NCI-H748 (cell line): ENCODE measurements around the gene NRP2.
A peak's percentile ranks its signal among the peaks of the same experiment; 100 is the strongest.

ENCODE experiments used
- DNase-seq: peaks from one replicate; lab custom pipeline; 2025; ENCODE audit not compliant: unreplicated experiment; lab: John Stamatoyannopoulos, UW

The NRP2 gene, protein sequence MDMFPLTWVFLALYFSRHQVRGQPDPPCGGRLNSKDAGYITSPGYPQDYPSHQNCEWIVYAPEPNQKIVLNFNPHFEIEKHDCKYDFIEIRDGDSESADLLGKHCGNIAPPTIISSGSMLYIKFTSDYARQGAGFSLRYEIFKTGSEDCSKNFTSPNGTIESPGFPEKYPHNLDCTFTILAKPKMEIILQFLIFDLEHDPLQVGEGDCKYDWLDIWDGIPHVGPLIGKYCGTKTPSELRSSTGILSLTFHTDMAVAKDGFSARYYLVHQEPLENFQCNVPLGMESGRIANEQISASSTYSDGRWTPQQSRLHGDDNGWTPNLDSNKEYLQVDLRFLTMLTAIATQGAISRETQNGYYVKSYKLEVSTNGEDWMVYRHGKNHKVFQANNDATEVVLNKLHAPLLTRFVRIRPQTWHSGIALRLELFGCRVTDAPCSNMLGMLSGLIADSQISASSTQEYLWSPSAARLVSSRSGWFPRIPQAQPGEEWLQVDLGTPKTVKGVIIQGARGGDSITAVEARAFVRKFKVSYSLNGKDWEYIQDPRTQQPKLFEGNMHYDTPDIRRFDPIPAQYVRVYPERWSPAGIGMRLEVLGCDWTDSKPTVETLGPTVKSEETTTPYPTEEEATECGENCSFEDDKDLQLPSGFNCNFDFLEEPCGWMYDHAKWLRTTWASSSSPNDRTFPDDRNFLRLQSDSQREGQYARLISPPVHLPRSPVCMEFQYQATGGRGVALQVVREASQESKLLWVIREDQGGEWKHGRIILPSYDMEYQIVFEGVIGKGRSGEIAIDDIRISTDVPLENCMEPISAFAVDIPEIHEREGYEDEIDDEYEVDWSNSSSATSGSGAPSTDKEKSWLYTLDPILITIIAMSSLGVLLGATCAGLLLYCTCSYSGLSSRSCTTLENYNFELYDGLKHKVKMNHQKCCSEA

DNA sequence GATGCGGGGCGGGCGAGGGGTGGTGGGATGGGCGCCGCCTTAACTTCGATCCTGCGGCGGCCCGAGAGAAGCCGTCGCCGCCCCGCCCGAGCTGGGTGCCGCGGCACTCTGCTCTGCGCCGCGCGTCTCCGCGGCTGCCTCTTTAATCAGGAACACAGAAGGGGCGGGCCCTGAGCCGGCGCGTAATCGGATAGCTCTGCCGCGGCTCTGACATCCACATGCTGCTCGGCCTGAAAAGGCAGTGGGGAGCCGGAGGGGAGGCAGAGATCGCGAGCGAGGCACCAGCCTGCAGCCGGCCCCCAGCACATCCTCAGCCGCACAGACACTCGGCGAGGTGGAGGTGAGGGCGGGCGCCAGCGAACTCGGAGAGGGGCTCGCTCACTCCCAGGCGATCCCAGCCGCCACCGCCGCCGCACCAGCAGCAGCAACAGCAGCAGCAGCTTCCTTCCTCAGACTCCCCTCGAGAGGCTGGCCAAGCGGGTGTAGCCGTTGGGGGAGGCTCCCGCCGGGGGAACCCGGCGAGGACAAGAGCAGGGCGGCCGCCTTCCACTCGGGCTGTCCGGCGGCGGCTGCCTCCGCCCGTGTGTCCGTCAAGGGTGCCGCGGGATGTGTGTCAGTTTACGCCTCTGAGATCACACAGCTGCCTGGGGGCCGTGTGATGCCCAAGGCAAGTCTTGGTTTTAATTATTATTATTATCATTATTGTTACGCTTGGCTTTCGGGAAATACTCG, at the start of gene NRP2:
NRP2 (plus strand) TSS at position 263 of the 732 bp plus-strand sequence. CDS start 790 bp downstream, outside the sequence.
- peak; percentile 94 for DNase-seq

DNA sequence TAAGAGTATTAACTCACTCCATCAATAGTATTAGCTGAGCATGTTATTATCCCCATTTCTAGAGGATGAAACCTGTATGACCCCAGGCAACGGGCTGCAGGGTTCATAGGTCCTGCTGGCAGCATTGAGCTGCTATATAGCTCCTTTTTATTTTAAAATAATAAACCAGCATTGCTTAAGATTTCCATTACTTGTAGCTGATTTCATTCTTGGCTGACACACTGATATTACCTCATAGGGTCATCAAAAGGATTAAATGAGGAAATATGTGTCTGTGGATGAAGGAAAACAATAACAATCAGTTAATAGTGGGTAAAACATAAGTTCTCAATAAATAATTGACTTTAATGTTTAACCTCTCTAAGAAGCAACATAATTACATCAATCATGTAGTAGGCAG, 48.3 kb upstream of the NRP2 start:
- no peak for DNase-seq

DNA sequence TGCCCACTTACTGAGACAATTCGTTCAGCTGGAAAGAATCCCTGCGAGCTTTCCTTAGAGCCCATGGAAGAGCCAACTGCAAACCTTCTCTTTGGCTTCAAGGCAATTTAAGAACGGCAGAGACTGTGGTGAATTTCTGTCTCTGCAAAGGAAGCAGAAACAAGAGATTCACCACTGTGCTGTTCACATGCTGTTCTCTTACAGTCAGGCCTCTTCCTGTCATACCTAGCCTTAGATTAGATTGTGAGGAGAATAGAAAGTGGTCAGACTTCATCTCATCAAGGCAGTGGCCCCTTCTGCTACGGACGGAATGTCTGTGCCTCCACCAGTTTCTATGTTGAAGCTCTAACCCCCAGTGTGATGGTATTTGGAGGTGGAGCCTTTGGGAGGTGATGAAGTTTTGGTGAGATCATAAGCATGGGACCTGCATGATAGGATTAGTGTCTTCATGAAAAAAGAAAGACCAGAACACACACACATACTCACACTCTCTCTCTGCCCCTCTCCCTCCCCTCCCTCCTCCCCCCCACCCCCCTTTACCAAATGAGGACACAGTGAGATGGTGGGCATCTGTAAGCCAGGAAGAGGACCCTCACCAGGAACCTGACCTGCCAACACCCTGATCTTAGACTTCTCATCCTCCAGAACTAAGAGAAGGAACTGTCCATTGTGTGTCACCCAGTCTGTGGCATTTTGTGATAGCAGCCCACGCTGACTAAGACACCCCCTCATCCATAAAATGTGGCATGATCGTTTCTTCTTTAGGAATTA, 45.6 kb upstream of the NRP2 start:
- DNase-seq, result no peak

DNA sequence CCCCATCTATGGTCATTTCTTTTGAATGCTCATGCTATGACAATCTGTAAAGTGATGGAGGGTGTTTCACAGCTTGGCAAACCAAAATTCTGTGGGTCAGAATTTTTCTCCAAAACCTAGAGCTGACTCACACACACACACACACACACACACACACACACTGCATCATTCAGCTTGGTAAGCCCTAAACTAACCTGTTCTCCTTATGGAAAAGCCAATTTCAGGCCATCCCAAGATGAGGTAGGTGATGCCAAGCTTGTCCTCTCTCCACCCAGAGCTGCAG, 45.0 kb upstream of the NRP2 start:
- no peak for DNase-seq

DNA sequence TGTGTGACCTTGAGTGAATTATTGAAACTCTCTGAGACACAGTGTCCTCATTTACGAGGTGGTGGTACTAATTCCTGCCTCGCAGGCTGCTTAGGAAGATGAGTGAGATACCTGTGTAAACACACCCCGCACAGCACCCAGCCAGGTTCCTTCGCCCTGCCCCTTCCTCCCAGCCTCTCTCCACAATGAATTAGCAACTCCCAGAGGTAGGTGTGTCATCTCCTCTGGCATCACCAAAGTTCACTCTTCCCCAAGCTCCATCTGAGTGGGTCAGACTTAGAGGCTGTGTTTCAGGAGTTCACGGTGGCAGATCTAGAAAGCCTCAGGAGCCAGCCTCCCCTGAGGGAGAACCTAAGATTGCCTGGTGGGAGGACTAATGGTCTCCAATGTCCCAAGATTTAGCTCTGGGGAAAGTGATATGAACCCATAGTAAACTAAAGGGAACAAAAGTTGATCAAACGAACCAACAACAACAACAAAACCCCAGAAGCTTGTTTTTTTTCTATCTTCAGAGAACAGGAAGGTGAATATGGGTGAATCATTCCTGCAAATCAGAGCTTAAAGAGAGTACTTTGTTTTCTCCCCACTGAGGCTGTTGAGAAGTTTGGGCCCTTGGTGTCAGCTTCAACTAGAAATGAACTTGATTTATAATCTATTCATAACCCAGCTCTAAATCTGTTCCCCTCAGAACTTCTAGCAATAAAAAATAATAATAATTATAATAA, 44.4 kb upstream of the NRP2 start:
- no peak for DNase-seq

DNA sequence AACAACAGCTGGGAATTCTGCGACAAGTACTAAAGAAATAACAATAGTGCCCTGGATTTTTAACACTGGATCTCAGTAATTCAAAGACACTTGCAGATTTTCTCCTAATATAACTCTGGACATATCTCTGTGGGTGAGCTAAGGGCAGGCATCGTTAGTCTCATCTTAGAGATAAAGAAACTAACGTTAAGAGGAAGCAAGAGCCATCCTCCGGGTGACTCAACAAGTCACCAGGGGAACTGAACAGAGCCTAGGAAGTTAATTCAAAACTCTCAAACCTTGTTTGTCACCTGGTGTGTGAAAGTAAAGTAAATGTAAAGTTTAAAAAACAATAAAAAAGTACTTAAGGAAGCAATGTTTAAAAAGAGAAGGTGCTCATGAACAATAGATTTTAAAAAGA, 41.6 kb upstream of the NRP2 start:
- no peak for DNase-seq

DNA sequence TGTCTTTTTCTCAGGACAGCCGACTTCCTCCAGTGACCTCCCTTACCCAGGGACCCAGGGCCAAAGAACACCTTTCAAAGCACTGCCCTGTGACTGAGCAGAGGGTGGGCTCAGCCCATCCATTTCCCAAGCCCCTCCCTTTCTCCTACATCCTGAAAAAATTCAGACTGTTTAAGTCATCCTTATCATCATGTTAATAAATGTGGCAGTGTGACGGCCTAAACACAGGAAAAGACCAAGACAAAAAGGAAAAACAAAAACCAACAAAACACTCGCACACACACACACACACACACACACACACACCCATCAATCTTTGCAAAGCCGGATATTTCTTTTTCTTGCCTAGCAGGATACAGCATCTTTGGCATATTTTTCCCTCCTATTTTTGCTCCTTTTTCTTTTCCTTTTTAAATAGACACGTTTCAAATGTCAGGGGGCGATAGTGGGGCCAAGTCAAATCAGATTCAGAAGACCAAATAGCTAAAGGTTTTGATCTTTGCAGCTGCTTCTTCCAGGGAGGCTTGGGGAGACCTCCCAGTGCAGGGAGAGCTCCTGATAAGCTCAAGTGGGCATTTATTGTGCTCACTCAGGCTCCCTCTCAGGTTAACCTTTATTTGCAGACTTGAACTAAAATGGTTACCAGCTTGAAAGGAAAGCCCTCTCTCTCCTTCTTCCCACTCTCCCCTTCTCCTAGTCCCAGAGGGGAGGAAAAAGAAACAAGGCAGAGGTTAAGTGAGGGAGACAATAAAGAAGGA, 39.5 kb upstream of the NRP2 start:
- DNase-seq, result no peak

DNA sequence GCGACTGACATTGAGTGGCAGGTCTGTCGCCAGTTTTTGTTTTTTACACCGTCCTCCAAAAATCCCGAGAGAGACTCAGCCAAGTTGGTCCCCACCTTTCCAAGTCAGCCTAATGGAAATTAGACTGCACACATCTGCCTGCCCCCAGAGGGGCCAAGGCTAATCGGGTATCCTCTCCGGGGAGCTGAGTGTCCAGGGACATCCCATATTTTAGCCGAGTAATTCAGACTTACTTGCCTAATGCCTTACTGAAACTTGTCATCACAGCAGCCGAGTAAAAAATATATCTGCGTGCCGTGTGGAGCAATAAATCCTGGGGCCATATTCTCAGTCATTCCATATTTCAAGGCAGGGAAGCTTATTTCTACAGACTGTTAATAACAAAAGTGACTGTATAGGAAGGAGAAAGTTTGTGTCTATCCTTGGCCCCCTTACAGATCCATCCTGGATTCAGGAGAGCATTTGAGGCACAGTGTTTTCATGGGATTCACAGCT, 38.9 kb upstream of the NRP2 start:
- DNase-seq, result no peak

DNA sequence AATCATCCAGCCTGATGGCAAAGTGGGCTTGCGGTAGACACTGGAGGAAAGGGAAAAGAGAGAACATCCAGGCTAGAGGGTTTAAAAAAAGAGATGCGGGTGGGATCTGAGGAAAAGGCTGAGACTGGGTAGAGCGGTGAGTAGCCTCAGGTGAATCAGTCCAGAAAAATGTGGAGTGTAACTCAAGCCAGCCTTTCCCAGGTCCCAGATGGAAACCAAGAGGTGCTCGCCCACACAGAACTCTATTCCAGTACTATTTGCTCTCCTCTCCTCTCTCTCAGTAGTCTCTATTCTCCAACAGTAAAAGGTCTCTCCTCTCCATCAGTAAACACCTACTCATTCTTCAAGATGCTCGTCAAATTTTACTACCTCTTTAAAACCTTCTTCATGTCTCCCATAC, 38.3 kb upstream of the NRP2 start:
- DNase-seq, result no peak

DNA sequence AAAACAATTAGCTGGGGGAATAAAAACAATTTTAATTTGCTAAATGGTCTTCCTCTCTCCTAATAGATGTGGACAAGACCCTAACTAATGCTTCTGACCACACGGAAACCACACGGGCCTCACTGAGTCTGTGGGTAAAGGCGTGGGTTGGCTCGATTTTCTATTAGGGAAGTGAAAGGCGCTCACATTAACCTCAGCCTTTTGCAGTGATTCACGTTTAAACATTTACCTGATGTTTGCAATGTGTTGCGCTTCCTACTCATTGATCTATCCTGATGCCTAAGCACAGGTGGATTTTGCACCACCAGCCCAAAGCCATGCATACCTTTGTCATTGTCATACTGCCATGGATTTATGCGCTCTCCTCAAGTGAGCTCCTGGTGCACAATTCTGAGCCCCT, 35.6 kb upstream of the NRP2 start:
- DNase-seq, result no peak

DNA sequence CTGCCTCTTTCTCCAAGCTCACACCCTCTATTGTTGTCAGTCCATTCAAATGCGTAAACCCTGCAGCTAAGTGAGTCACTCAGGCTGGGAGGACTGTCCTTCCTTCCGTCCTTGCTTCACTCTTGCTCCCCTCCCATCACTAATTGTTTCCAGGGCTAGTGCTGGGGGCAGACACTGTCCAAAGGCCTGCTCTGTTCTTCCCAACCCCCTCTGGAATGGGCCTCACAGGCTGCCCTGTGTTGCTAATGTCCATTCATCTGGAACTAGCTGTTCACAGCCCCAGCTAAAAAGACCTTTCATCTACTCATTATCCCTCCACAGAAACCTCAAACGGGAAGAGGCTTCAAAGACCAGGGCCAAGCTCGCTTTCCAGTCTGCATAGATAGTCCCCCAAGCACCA, 31.9 kb upstream of the NRP2 start:
- DNase-seq, result no peak

DNA sequence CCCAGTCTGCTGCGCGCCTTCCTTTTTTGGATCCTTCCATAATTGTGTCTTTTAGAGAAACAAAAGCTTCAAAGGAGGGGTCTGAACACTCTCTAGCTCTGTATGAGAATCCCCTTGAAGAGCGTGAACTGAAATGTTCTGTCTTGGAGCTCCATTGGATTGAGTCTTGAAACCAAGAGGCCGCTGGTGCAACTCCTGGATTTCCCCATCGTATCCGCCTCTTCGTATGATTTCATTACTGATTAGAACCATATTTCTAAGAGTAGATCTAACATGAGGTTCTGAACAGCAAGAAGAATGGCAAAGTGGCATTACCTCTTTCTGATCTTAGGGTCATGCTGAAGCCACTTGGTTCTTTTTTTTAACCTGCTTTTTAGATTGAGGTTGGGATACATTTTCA, 31.4 kb upstream of the NRP2 start:
- DNase-seq, result no peak

DNA sequence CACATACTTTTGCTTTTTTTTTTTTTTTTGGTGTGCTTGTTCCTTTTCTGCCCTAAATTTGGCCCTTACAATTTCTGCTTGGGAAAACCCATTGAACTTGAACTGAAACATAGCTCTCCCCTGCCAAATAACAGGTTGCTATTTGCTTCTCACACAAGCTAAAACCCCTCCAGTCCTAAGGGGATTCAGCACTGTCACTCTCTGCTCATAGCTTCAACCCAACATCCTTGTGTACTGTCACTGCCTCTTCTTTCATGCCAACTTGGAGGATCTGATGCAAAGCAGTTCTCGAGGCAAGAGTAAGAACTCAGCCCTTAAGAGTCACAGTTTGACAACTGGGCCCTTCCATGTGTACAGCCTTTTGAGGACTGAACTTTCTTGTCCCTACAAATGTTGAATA, 30.6 kb upstream of the NRP2 start:
- DNase-seq, result no peak

DNA sequence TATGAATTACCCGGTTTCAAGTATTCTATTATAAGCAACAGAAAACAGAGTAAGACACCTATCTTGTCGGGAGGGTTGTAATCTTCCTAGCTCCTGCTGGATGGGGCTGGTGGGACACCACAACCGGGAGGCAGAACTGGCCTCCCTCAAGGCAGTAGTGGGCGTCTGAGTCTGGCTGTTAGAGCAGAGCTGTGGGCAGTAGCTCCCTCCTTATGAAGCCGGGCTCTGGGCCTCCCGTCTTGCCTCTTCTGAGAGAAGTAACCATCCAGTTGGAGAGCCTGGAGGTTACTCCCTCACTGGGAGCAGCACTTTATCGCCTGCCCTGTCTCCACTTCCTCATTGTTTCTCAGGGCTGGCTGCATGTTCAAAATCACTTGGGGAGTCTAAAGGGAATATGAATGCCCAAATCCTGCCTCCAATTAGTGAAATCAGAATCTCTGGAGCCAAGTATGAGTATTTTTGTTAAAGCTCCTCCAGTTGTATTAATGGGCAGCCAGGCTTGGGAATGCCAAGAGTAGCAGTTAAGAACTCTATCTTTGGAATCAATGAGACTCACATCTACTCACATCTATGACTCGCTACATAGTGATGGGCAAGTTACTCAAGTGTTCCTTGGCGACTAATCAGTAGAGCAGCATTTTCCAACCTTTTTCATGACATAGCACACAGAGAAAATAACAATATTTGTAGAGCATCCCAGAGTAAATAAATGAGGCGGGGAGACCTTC, 27.3 kb upstream of the NRP2 start:
- DNase-seq, result no peak

DNA sequence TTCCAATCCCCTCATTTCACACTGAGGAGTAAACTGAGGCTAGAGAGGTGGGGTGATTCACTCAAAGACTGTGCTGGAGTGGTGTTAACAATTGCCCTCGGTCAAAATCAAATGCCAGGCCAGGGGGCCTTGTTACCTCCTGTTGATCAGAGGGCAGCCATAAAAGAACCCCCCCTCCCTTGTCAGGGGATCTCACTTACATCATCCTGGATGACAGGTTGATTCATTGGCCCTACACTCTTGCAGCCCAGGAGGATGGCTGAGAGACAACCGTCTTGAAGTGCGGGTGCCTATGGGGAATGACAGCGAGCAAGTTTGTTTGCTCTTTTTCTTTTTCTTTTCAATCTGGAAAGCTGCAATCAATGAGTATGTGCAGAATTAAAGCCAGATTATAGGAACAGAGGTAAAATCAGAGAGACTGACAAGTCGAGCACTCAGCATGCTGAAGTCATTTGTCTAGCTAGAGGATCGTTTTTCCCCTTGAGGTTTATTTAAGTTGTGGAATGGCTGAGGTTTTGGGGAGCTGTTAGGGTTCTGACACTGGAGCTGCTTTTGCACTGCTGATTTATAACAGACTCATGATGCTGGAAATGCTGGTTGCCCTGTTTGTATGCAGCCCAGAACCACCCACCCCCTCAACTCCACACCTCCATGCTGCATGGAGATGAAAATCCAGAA, 26.4 kb upstream of the NRP2 start:
- no peak for DNase-seq

DNA sequence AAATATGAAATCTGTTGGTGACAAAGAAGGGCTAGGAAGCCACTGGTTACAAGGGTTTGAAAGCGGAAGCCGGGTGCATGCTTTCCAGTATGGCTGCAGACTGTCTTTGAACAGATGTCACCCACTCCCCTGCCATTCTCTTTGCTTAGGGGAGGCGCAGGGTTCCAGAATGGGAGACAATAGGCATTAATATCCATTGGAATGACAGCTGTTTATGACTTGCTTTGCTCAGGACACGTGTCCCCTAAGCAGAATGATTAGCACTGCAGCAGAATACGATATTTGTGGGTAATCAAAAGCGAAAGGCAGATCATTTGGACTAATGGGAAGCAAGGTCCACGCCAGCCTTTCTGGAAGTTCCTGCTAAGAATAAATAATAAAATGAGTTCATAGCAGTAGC, 25.8 kb upstream of the NRP2 start:
- no peak for DNase-seq

DNA sequence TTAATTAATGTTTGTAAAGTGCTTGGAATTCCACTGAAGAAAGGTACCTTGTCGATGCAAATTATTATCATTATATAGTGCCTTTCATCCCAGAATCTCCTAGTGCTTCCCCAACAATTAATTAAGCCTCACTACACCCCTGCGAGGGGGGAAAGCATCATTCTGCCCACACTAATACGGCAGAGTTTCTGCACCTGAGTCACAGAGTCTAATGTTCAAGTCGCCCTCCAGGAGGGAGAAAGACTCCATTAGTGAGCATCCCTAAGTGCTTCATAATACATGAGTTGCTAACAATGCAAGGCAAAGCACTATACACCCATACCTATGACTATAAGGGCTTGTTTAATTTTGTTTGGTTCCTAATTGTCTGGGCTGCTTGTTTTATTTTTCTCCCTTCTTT, 25.4 kb upstream of the NRP2 start:
- DNase-seq, result no peak

DNA sequence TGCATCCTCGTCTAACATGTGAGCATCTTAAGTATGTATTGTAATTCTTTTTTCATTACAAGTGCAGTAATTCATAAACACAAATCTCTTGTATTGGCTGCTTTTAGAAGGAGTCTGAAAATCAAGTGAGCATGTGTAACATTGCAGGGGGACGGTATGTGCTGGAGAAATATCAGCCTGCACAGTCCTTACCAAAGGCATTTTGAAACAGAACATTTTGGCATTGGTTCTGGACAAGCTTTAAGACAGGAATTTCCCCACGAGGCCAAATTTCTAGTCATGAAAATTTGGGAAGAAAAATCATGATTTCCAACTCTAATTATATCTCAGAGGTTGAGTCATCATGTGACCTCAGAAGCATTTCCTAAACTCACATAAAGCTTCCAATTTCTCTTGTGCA, 24.7 kb upstream of the NRP2 start:
- DNase-seq, result no peak
